Stimulated activated CD8-positive, alpha-beta memory T cell treated with anti-CD3 and anti-CD28 coated beads, Interleukin-4, amount 100 ng/mL, for 48 hours (primary cell): ENCODE measurements around the gene CCDC92.

Experiments
- DNase-seq: peaks from one replicate; pipeline ENCODE4 v3.0.0-alpha.2; 2020

Gene CCDC92

GRCh38 chr12:123906711-123907420 lies 65.8 kb downstream of the CCDC92 start:
- DNase-seq, result no peak

- peak; percentile 78 for DNase-seq
Measured at GRCh38 chr12:123905319-123905925, 67.2 kb downstream of the CCDC92 start.

- DNase-seq, result no peak
Measured at GRCh38 chr12:123903301-123904065, 69.1 kb downstream of the CCDC92 start.

- DNase-seq, result no peak
Measured at GRCh38 chr12:123902821-123903220, 69.8 kb downstream of the CCDC92 start.

- peak; percentile 49 for DNase-seq
Measured at GRCh38 chr12:123900871-123901376, 71.7 kb downstream of the CCDC92 start.

- DNase-seq, result no peak
Measured at GRCh38 chr12:123899368-123899767, 73.3 kb downstream of the CCDC92 start.

GRCh38 chr12:123898673-123899072 lies 74.0 kb downstream of the CCDC92 start:
- no peak for DNase-seq

GRCh38 chr12:123897221-123897620 lies 75.4 kb downstream of the CCDC92 start:
- no peak for DNase-seq

- no peak for DNase-seq
Measured at GRCh38 chr12:123896767-123897166, 75.9 kb downstream of the CCDC92 start.

- DNase-seq, result no peak
Measured at GRCh38 chr12:123895451-123895850, 77.2 kb downstream of the CCDC92 start.

- DNase-seq, result no peak
Measured at GRCh38 chr12:123894823-123895345, 77.7 kb downstream of the CCDC92 start.

GRCh38 chr12:123893276-123893675 lies 79.4 kb downstream of the CCDC92 start:
- no peak for DNase-seq

GRCh38 chr12:123892853-123893252 lies 79.8 kb downstream of the CCDC92 start:
- DNase-seq, result no peak

GRCh38 chr12:123892180-123892559 lies 80.5 kb downstream of the CCDC92 start:
- no peak for DNase-seq

GRCh38 chr12:123891516-123892179 lies 81.0 kb downstream of the CCDC92 start:
- no peak for DNase-seq

GRCh38 chr12:123891011-123891410 lies 81.6 kb downstream of the CCDC92 start:
- DNase-seq, result no peak

GRCh38 chr12:123890536-123890902 lies 82.1 kb downstream of the CCDC92 start:
- DNase-seq, result no peak

GRCh38 chr12:123889848-123890535 lies 82.6 kb downstream of the CCDC92 start:
- no peak for DNase-seq

GRCh38 chr12:123888989-123889388 lies 83.6 kb downstream of the CCDC92 start:
- DNase-seq, result no peak

GRCh38 chr12:123886931-123887582 lies 85.6 kb downstream of the CCDC92 start:
- DNase-seq, result no peak

- no peak for DNase-seq
Measured at GRCh38 chr12:123886258-123886657, 86.4 kb downstream of the CCDC92 start.
